Hepatocyte (in vitro differentiated cells): ENCODE results near the gene PRPF6. TPM values are rescaled to one million over a fixed set of nuclear protein-coding genes. Genes with fewer than 3 reads are reported as not detected.

Experiments
- DNase-seq: peaks from one replicate; pipeline ENCODE4 v3.0.0-alpha.2; 2016; ENCODE audit warnings: low spot score
- H2AFZ ChIP-seq: fragments of 200-600 bp; sonication (generic); 2 replicates; pipeline ENCODE4 v1.6.0; 2016; ENCODE audit warnings: antibody characterized with exemption, mild to moderate bottlenecking
- H3K27ac ChIP-seq: fragments of 200-600 bp; sonication (generic); 2 replicates; pipeline ENCODE4 v1.5.1; 2016; ENCODE audit warnings: mild to moderate bottlenecking
- H3K27me3 ChIP-seq: fragments of 200-600 bp; sonication (generic); 2 replicates; pipeline ENCODE4 v1.6.1; 2016
- H3K36me3 ChIP-seq: fragments of 200-600 bp; sonication (generic); replicated peaks from 2 replicates; pipeline ENCODE4 v1.5.1; 2016; ENCODE audit warnings: low read depth; ENCODE audit not compliant: insufficient read depth
- H3K4me1 ChIP-seq: fragments of 200-600 bp; sonication (generic); 2 replicates; pipeline ENCODE4 v1.5.1; 2016; ENCODE audit warnings: mild to moderate bottlenecking, moderate library complexity; ENCODE audit not compliant: insufficient read depth
- H3K4me2 ChIP-seq: fragments of 200-600 bp; sonication (generic); 2 replicates; pipeline ENCODE4 v1.6.0; 2016
- H3K4me3 ChIP-seq: fragments of 200-600 bp; sonication (generic); 2 replicates; pipeline ENCODE4 v1.5.1; 2016; ENCODE audit warnings: mild to moderate bottlenecking
- H3K79me2 ChIP-seq: fragments of 200-600 bp; sonication (generic); 2 replicates; pipeline ENCODE4 v1.6.0; 2017; ENCODE audit warnings: mild to moderate bottlenecking
- H3K9me2 ChIP-seq: fragments of 200-600 bp; sonication (generic); replicated peaks from 2 replicates; pipeline ENCODE4 v1.6.0; 2017; ENCODE audit warnings: mild to moderate bottlenecking; ENCODE audit not compliant: insufficient read depth
- H3K9me3 ChIP-seq: fragments of 200-600 bp; sonication (generic); 2 replicates; pipeline ENCODE4 v1.5.1; 2016; ENCODE audit warnings: low read depth, mild to moderate bottlenecking
- H4K20me1 ChIP-seq: fragments of 200-600 bp; sonication (generic); 2 replicates; pipeline ENCODE4 v1.6.0; 2016; ENCODE audit warnings: mild to moderate bottlenecking; ENCODE audit not compliant: insufficient read depth, poor library complexity, severe bottlenecking
- EZH2 ChIP-seq: fragments of 200-600 bp; sonication (generic); IDR thresholded peaks from 2 replicates; pipeline ENCODE4 v1.6.1; 2016; ENCODE audit warnings: antibody characterized with exemption, mild to moderate bottlenecking, borderline replicate concordance
- EZH2phosphoT487 ChIP-seq: fragments of 200-600 bp; sonication (generic); IDR thresholded peaks from one replicate; pipeline ENCODE4 v1.6.1; 2018; ENCODE audit warnings: antibody characterized with exemption, mild to moderate bottlenecking, low read depth, moderate library complexity; ENCODE audit not compliant: unreplicated experiment, severe bottlenecking
- WGBS: methylation state at CpG from one replicate; pipeline ENCODE4 v1.1.6; 2016; ENCODE audit warnings: low lambda C conversion rate; ENCODE audit errors: missing lambda C conversion rate; 5-methylcytosine and 5-hydroxymethylcytosine counted together
- polyA plus RNA-seq: library from polyadenylated mRNA; unstranded; fragments of >200 nt; fragmentation: Nextera tagmentation; extraction: Ambion mirVana; gene quantifications from 2 replicates; pipeline ENCODE4 v1.2.1, GENCODE V29; 2016
- total RNA-seq: library from RNA; depleted of rRNA; stranded (reverse); fragments of >200 nt; gene quantifications from 2 replicates; pipeline ENCODE4 v1.2.3, GENCODE V29; 2014
- TF ChIP-seq, protein P1 (sequence below): fragments of 200-600 bp; sonication (generic); IDR thresholded peaks from 2 replicates; pipeline ENCODE4 v1.5.1; 2016; ENCODE audit warnings: antibody characterized with exemption, mild to moderate bottlenecking; ENCODE audit not compliant: poor library complexity

Gene PRPF6, protein sequence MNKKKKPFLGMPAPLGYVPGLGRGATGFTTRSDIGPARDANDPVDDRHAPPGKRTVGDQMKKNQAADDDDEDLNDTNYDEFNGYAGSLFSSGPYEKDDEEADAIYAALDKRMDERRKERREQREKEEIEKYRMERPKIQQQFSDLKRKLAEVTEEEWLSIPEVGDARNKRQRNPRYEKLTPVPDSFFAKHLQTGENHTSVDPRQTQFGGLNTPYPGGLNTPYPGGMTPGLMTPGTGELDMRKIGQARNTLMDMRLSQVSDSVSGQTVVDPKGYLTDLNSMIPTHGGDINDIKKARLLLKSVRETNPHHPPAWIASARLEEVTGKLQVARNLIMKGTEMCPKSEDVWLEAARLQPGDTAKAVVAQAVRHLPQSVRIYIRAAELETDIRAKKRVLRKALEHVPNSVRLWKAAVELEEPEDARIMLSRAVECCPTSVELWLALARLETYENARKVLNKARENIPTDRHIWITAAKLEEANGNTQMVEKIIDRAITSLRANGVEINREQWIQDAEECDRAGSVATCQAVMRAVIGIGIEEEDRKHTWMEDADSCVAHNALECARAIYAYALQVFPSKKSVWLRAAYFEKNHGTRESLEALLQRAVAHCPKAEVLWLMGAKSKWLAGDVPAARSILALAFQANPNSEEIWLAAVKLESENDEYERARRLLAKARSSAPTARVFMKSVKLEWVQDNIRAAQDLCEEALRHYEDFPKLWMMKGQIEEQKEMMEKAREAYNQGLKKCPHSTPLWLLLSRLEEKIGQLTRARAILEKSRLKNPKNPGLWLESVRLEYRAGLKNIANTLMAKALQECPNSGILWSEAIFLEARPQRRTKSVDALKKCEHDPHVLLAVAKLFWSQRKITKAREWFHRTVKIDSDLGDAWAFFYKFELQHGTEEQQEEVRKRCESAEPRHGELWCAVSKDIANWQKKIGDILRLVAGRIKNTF
- total RNA-seq: 35.6 and 41.3 TPM in 2 replicates
- 37.3 and 43.1 TPM in 2 replicates for polyA plus RNA-seq

DNA sequence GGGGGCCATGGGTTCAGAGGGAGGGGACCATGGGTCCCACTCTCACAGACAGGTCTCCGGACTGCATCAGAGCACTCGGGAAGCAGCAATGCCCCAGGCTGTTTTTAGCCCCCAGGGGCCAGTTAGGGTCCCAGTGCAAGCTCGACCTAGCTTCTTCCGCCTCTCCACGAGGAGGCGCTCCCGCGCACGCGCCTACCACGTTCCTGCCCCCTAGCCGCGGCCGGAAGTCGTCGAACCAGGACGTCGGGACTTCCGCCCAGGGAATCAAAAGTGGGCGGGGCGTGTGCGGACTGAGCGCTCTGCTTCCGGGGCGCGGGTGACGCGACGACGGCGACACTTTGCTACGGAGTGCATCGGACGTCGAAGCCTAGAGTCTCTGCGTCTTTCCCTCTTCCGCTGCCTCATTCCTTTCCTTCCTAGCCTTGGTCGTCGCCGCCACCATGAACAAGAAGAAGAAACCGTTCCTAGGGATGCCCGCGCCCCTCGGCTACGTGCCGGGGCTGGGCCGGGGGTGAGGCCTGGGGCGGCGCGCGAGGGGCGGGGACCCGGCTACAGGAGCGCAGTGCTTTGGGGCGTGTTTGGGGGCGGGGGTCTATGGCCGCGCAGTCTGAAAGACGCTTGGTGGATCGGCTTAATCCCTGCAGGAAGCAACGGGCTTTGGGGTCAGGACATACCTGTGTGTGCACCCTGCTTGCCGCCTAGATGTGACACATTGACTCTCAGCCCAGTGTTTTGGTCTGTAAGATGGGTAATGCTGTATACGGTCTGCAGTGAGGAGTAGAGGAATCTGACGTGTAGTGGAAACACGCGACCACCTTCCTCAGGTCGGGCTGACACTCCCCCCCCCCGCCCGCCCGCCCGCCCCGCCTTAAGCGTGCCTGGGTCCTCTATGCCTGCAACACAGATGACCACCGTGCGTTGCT lies at the start of gene PRPF6:
PRPF6 (plus strand) TSS at position 327 of the 923 bp plus-strand sequence; CDS start at position 441, 114 bp downstream.
- H3K4me3 ChIP-seq: peak within 1 kb of the TSS; percentile 61
- H3K36me3 ChIP-seq: no peaks in the 10 kb centered on the region
- H3K27ac ChIP-seq: peak within 1 kb of the TSS; percentile 94
- peak; percentile 99 for DNase-seq
- peaks cover 6% of the 10 kb centered on the region for H4K20me1 ChIP-seq
- no peaks in the 10 kb centered on the region for H3K9me2 ChIP-seq
- H3K27me3 ChIP-seq: no peaks in the 10 kb centered on the region
- H3K79me2 ChIP-seq: peaks cover 27% of the 10 kb centered on the region
- H2AFZ ChIP-seq: peak within 1 kb of the TSS; percentile 89
- peaks cover 31% of the 10 kb centered on the region for H3K4me1 ChIP-seq
- no peak for TF ChIP-seq EZH2phosphoT487
- TF ChIP-seq, protein P1, sequence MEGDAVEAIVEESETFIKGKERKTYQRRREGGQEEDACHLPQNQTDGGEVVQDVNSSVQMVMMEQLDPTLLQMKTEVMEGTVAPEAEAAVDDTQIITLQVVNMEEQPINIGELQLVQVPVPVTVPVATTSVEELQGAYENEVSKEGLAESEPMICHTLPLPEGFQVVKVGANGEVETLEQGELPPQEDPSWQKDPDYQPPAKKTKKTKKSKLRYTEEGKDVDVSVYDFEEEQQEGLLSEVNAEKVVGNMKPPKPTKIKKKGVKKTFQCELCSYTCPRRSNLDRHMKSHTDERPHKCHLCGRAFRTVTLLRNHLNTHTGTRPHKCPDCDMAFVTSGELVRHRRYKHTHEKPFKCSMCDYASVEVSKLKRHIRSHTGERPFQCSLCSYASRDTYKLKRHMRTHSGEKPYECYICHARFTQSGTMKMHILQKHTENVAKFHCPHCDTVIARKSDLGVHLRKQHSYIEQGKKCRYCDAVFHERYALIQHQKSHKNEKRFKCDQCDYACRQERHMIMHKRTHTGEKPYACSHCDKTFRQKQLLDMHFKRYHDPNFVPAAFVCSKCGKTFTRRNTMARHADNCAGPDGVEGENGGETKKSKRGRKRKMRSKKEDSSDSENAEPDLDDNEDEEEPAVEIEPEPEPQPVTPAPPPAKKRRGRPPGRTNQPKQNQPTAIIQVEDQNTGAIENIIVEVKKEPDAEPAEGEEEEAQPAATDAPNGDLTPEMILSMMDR: peak; percentile 88
- 1% methylated on average over 49 of the region's 75 CpGs for WGBS
- H3K4me2 ChIP-seq: peak within 1 kb of the TSS; percentile 97
- no peaks in the 10 kb centered on the region for H3K9me3 ChIP-seq

DNA sequence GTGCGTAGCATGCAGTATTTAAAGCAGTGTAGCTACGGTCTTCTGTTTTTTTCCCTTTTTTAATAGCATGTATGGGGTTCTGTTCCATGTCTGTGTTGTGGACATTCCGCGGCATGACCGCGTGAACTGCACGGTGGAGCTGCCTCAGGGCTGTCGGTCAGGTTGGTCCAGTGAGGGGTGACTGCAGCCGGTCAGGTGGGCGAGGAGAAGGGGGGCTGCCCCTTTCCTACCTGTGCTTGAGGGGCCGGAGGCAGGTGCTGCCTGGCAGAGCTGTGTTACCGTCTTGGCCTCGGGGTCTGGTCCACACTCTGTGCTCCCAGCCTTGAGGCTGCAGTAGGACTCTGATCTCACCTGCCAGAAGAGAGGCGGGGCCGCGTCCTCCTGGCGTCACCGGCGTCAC lies 49.2 kb upstream of the PRPF6 start:
- no peak overlapping the region for H3K27ac ChIP-seq
- no peak overlapping the region for H3K4me3 ChIP-seq

DNA sequence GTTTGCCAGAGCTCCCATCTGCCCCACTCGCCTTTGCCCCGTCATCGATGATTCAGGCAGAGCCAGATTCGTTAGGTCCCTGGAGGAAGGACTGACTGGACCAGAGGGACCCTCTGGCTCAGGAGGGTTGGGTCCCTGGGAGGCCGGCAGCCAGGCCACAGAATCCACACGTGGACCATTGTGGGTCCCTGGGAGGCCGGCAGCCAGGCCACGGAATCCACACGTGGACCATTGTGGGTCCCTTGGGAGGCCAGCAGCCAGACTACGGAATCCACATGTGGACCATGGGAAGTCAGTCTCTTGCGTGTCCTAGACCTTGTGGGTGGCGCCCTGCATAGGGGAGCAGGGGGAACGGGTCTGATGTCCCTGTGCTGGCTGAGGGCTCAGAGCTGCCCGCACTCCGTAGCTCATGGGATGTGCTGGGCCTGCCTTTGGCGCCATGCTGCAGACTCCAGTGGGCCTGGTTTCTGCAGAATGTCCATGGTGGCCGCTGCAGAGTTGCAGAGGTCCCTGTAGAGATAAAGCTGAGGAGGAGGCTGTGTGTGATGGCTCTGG lies 48.2 kb upstream of the PRPF6 start:
- H3K79me2 ChIP-seq: peaks cover 7% of the 10 kb centered on the region
- WGBS: 96% methylated on average over 17 of the region's 17 CpGs

More for the DNA sequence above, 49.2 kb upstream of the PRPF6 start:
- WGBS: 93% methylated on average over 19 of the region's 19 CpGs
- Histone ChIP-seq H3K4me1 (no peaks in the 10 kb centered on the region), H3K36me3 (peaks cover 3% of the 10 kb centered on the region), H3K9me2 (no peaks in the 10 kb centered on the region), H3K9me3 (no peaks in the 10 kb centered on the region), H3K4me2 (no peak overlapping the region), H3K27me3 (no peaks in the 10 kb centered on the region), H3K79me2 (peaks cover 11% of the 10 kb centered on the region), H2AFZ (no peak overlapping the region), H4K20me1 (peaks cover 16% of the 10 kb centered on the region)
- DNase-seq: no peak
- TF ChIP-seq EZH2phosphoT487 (no peak), EZH2 (no peak)
- TF ChIP-seq, protein P1: no peak

More for the DNA sequence above, 48.2 kb upstream of the PRPF6 start:
- H4K20me1 ChIP-seq: peaks cover 10% of the 10 kb centered on the region
- no peak overlapping the region for H2AFZ ChIP-seq
- DNase-seq: no peak
- H3K4me2 ChIP-seq: no peak overlapping the region
- no peaks in the 10 kb centered on the region for H3K4me1 ChIP-seq
- no peak overlapping the region for H3K27ac ChIP-seq
- TF ChIP-seq EZH2phosphoT487: no peak
- no peak for TF ChIP-seq EZH2
- TF ChIP-seq, protein P1: no peak
- H3K36me3 ChIP-seq: peaks cover 3% of the 10 kb centered on the region
- H3K4me3 ChIP-seq: no peak overlapping the region
- no peaks in the 10 kb centered on the region for H3K27me3 ChIP-seq
- no peaks in the 10 kb centered on the region for H3K9me3 ChIP-seq
- H3K9me2 ChIP-seq: no peaks in the 10 kb centered on the region
